Measurements from ENCODE around the gene PPL.
"Not testable (repeated sequence)": the region's sequence is repeated elsewhere in the genome, so short reads cannot be mapped to it uniquely, and the experiment has no call there.

PPL gene

GRCh38 chr16:4938683-4939030, 1.7 kb upstream of the PPL start:
- TF ChIP-seq POLR2A (IDR thresholded peaks at IDR 0.05; ENCODE audit: low read depth, low read length), result no peak
- no peak for TF ChIP-seq TAF1 (IDR thresholded peaks at IDR 0.05; ENCODE audit: borderline replicate concordance, low read depth, low read length)
- TF ChIP-seq POLR2AphosphoS5 (IDR thresholded peaks at IDR 0.05; ENCODE audit: low read depth, low read length), result no peak
- DNase-seq (ENCODE audit: insufficient read length) (no peak), FAIRE-seq (no peak)

- no peak for FAIRE-seq
- DNase-seq (ENCODE audit: insufficient read length), result no peak
- TF ChIP-seq TAF1 (IDR thresholded peaks at IDR 0.05; ENCODE audit: borderline replicate concordance, low read depth, low read length) (no peak), POLR2A (IDR thresholded peaks at IDR 0.05; ENCODE audit: low read depth, low read length) (no peak), POLR2AphosphoS5 (IDR thresholded peaks at IDR 0.05; ENCODE audit: low read depth, low read length) (no peak)
Observed at GRCh38 chr16:4937782-4938682, 1.1 kb upstream of the PPL start.

- TF ChIP-seq TAF1 (IDR thresholded peaks at IDR 0.05; ENCODE audit: borderline replicate concordance, low read depth, low read length) (no peak), POLR2A (IDR thresholded peaks at IDR 0.05; ENCODE audit: low read depth, low read length) (no peak), POLR2AphosphoS5 (IDR thresholded peaks at IDR 0.05; ENCODE audit: low read depth, low read length) (no peak)
- no peak for DNase-seq (ENCODE audit: insufficient read length)
- no peak for FAIRE-seq
Observed at GRCh38 chr16:4936181-4936990, 562 bp downstream of the PPL start.

GRCh38 chr16:4935241-4935855, 1.6 kb downstream of the PPL start:
- no peak for FAIRE-seq
- TF ChIP-seq TAF1 (IDR thresholded peaks at IDR 0.05; ENCODE audit: borderline replicate concordance, low read depth, low read length) (no peak), POLR2AphosphoS5 (IDR thresholded peaks at IDR 0.05; ENCODE audit: low read depth, low read length) (no peak), POLR2A (IDR thresholded peaks at IDR 0.05; ENCODE audit: low read depth, low read length) (no peak)

GRCh38 chr16:4934591-4934990, 2.4 kb downstream of the PPL start:
- TF ChIP-seq TAF1 (IDR thresholded peaks at IDR 0.05; ENCODE audit: borderline replicate concordance, low read depth, low read length), result no peak
- TF ChIP-seq POLR2A (IDR thresholded peaks at IDR 0.05; ENCODE audit: low read depth, low read length), result no peak
- TF ChIP-seq POLR2AphosphoS5 (IDR thresholded peaks at IDR 0.05; ENCODE audit: low read depth, low read length), result no peak
- no peak for DNase-seq (ENCODE audit: insufficient read length)
- FAIRE-seq, result no peak

More at GRCh38 chr16:4935241-4935855, 1.6 kb downstream of the PPL start:
- no peak for DNase-seq (ENCODE audit: insufficient read length)

- no peak for FAIRE-seq
- DNase-seq (ENCODE audit: insufficient read length), result no peak
- TF ChIP-seq POLR2A (IDR thresholded peaks at IDR 0.05; ENCODE audit: low read depth, low read length), result no peak
- no peak for TF ChIP-seq TAF1 (IDR thresholded peaks at IDR 0.05; ENCODE audit: borderline replicate concordance, low read depth, low read length)
- TF ChIP-seq POLR2AphosphoS5 (IDR thresholded peaks at IDR 0.05; ENCODE audit: low read depth, low read length), result no peak
Observed at GRCh38 chr16:4933871-4934395, 3.0 kb downstream of the PPL start.

- DNase-seq (ENCODE audit: insufficient read length) (no peak), FAIRE-seq (no peak)
- no peak for TF ChIP-seq POLR2A (IDR thresholded peaks at IDR 0.05; ENCODE audit: low read depth, low read length)
- TF ChIP-seq TAF1 (IDR thresholded peaks at IDR 0.05; ENCODE audit: borderline replicate concordance, low read depth, low read length), result no peak
- no peak for TF ChIP-seq POLR2AphosphoS5 (IDR thresholded peaks at IDR 0.05; ENCODE audit: low read depth, low read length)
Observed at GRCh38 chr16:4933433-4933832, 3.5 kb downstream of the PPL start.

GRCh38 chr16:4931381-4931780, 5.6 kb downstream of the PPL start:
- DNase-seq (ENCODE audit: insufficient read length), result no peak
- no peak for FAIRE-seq
- no peak for TF ChIP-seq POLR2A (IDR thresholded peaks at IDR 0.05; ENCODE audit: low read depth, low read length)
- no peak for TF ChIP-seq POLR2AphosphoS5 (IDR thresholded peaks at IDR 0.05; ENCODE audit: low read depth, low read length)
- no peak for TF ChIP-seq TAF1 (IDR thresholded peaks at IDR 0.05; ENCODE audit: borderline replicate concordance, low read depth, low read length)

GRCh38 chr16:4929619-4930018, 7.3 kb downstream of the PPL start:
- not testable (repeated sequence) for FAIRE-seq; DNase-seq (ENCODE audit: insufficient read length)

GRCh38 chr16:4928227-4928626, 8.7 kb downstream of the PPL start:
- TF ChIP-seq POLR2A (IDR thresholded peaks at IDR 0.05; ENCODE audit: low read depth, low read length) (no peak), POLR2AphosphoS5 (IDR thresholded peaks at IDR 0.05; ENCODE audit: low read depth, low read length) (no peak), TAF1 (IDR thresholded peaks at IDR 0.05; ENCODE audit: borderline replicate concordance, low read depth, low read length) (no peak)
- FAIRE-seq, result no peak
- DNase-seq (ENCODE audit: insufficient read length), result no peak

- TF ChIP-seq POLR2A (IDR thresholded peaks at IDR 0.05; ENCODE audit: low read depth, low read length) (no peak), TAF1 (IDR thresholded peaks at IDR 0.05; ENCODE audit: borderline replicate concordance, low read depth, low read length) (no peak), POLR2AphosphoS5 (IDR thresholded peaks at IDR 0.05; ENCODE audit: low read depth, low read length) (no peak)
- FAIRE-seq (no peak), DNase-seq (ENCODE audit: insufficient read length) (no peak)
Observed at GRCh38 chr16:4927661-4928060, 9.3 kb downstream of the PPL start.
